GM23248 (cell line): ENCODE measurements around the gene HHATL.

Experiments
- EZH2 ChIP-seq: fragments of 200-600 bp; sonication (generic); IDR thresholded peaks from 2 replicates; pipeline ENCODE4 v1.6.1; 2018; ENCODE audit warnings: antibody characterized with exemption, mild to moderate bottlenecking; ENCODE audit not compliant: insufficient read depth, poor library complexity, severe bottlenecking
- EZH2phosphoT487 ChIP-seq: fragments of 200-600 bp; sonication (generic); IDR thresholded peaks from 2 replicates; pipeline ENCODE4 v1.6.1; 2018; ENCODE audit warnings: antibody characterized with exemption, moderate library complexity, mild to moderate bottlenecking, low read depth; ENCODE audit not compliant: insufficient read depth

GRCh38 chr3:42647821-42648459 lies 54.7 kb downstream of the HHATL start:
- no peak for TF ChIP-seq EZH2
- no peak for TF ChIP-seq EZH2phosphoT487
